GM18909 (cell line): ENCODE results near the gene SMYD3.

ENCODE experiments used
- ATAC-seq: cut with Tn5 transposase; IDR thresholded peaks from one replicate; pipeline ENCODE4 v1.9.1; 2021; ENCODE audit warnings: mild to moderate bottlenecking; ENCODE audit not compliant: unreplicated experiment, poor library complexity

The SMYD3 gene

DNA sequence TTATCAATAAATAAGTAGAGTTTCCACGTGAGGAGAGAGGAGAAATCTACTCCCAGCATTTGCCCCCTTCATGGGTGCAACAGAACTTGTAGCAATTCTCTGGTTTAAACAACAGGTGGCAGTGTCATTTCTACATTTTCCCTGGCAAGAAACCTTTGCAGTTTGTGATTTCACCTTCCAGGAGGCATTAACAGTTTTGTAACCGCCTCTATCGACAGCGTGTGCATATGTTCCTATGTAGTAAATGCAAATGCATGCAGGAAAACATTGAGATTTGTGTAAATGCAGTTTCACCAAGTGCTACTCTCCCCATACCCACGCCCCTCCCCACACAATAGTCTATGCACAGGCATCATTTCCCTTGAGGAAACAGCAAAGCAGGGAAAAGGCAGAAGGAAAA lies 494.7 kb downstream of the SMYD3 start:
- no peak for ATAC-seq

DNA sequence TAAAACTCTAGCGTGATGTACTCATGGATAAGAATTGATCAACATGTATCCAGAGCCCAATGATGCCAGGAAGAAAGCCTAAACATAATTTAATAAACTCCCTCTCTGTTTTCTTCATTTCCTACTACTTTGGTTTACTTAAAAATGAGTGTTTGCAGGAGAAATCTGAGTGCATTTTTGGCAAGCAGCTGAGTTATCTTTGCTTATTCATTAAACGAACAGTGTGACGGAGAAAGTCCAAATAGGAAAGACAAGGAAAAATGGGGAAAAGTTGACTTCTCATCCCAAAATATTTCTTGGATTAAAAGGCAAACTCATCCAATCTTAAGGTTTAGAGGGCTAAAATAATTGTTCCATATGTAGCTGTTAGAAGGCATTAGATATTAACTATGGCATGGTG lies 496.7 kb downstream of the SMYD3 start:
- ATAC-seq, result no peak

DNA sequence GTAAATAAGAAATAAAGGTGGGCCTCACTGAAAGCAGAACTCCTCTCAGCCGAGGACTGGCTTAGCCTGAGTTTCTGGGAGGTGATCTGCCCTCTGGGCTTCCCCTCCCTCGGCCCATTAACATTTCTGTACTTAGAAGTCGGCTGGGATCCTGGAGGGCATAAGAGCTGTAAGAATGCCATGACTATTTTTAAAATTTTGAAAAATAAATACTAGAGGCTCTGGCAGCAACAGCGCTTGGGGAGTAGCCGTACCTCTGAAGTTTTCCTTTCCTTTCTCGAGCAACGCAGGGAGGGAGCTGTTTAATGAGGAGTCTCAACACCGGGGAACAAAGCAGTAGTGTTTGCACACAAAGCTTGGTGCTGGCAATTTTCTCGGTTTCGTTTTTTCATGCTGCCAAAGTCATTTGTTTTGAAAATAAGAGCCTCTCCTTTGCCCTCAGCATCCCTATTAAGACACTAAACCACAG lies 498.7 kb downstream of the SMYD3 start:
- no peak for ATAC-seq

DNA sequence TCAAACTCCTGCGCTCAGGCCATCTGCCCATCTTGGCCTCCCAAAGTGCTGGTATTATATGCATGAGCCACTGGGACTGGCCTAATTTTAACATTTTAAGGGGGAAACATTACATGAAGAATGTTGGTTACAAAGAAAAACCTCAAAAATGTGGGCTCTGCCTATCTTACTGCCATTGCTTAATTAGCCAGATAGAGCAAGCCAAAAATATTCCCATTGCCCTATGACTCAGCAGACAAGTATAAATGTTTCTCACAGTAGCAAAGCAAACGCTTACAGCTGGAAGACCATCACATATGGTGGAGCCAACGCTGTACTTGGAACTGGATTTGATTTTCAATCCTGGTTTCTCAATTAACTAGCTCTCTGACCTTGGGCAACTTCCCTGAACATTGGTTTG lies 502.0 kb downstream of the SMYD3 start:
- no peak for ATAC-seq

DNA sequence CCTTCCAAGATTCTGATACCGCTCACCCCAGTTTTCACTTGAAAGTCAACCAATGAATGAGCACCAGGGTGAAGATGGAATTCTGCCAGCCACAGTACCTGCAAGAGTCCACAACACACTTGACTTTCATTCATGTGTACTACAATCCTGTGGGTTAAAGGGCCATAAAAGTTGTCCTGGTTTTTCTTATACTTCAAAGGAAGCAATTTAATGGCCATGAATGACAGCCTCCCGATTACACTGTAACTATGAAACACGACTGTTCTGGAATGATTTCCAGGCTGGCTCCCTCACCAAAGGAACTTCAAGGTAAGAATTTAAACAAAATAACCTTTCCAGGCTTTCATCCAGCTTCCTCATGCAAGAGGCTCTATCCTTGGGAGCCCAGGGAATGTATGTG lies 502.8 kb downstream of the SMYD3 start:
- no peak for ATAC-seq

DNA sequence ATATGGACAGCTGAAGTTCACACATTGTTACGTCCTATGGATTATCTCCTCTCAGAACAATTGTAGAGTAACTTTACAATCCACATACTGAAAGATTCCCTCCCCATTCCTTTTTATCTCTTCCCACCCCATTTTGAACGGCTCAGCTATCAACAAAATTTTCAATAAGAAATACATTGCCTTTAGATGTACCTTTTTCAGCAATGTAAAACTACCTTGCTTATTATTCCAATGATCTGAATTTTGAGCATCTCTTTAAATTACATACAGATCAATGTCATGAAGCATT lies 503.7 kb downstream of the SMYD3 start:
- no peak for ATAC-seq

DNA sequence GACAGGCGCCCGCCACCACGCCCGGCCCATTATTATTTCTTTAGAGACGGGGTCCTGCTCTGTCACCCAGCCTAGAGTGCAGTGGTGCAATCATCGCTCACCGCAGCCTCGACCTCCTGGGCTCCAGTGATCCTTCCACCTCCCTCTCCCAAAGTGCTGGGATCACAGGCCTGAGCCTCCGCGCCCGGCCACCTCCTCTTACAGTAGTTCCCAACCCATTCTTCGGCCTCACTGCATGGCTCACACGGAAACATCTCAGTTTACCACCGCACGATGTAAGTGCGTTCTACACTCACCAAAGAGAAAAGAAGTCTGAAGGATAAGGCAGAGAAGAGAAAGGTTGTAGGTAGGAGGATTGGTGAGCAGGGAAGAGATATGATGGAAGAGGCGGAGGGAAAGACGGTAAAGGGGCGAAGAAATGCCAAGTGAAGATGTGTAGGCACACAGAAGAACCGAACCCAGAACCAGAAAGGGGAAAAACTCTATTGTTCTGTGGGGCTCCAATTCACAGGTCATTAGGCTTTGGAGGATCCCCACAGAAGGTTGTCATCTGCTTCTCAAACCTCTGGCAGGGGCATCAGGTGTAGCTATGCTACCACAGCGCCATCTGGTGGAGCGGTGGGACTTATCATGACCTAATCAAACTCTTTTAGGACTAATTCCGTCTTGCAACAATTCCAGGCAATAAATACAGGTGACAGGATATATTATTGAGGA lies 504.2 kb downstream of the SMYD3 start:
- ATAC-seq, result peak; percentile 79

DNA sequence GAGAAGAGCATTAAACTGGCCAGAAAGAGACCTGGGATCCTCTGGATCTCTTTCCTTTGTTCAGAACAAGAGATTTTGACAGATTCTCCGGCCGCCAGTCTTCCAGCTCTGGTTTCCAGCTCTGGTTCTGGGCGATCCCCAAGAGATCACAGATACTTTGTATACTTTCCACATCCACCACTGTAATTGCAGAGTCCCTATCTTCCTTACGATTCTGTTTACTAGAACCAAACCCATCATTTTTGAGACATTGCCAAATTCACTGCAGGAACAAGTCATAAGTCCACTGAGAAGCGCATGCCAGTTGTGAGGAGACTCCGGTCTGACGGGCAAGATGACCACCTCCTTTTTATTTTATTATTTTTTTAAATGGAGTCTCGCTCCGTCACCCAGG lies 505.2 kb downstream of the SMYD3 start:
- ATAC-seq, result no peak

DNA sequence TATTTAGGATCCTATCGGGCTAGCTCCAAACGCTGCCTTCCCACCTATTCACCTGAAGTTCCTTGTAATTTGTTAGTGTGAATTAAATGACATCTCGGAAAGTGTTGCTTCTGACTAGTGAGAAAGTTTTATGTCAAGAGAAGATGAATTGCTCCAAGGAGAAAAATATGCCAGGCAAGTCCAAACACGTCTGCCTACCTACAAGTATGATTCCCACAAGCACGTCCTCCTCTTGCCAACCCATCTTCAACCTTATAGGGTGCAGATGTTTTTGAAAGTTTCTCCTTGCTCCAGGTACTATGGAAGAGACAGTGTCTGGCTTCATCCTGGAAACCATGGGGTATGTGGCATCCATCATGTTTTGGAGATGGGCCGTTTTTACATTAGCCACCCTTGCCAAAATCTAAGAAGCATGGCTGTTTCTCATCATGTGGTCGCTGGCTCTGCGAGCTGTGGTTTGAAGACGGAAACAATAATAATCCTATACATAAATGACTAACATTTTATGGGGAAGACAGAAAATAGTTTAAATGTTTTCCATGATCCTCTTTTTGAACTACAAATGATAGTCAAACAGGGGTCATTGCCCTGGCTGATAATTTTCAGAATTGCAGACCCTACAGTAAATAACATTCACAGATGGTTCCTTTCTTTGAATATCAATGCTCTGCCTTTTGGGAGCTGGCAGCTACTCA lies 505.8 kb downstream of the SMYD3 start:
- ATAC-seq, result no peak

DNA sequence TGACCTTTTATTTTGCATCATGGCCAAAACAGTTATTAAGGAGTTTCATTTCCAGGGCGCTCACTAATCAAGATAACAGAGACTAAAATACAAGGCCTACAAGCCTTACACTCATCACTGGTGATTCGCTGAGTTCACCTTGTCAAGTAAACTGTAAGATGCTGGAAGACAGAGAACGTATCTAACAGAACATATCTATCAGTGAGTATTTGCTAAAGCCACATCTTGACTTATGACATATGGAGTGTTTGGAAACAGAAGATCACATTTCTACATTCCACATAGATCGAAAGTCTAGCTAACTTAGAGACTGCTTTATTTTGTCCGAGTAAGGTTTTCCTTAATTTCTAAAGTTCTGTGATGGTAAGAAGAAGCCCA lies 506.5 kb downstream of the SMYD3 start:
- no peak for ATAC-seq

DNA sequence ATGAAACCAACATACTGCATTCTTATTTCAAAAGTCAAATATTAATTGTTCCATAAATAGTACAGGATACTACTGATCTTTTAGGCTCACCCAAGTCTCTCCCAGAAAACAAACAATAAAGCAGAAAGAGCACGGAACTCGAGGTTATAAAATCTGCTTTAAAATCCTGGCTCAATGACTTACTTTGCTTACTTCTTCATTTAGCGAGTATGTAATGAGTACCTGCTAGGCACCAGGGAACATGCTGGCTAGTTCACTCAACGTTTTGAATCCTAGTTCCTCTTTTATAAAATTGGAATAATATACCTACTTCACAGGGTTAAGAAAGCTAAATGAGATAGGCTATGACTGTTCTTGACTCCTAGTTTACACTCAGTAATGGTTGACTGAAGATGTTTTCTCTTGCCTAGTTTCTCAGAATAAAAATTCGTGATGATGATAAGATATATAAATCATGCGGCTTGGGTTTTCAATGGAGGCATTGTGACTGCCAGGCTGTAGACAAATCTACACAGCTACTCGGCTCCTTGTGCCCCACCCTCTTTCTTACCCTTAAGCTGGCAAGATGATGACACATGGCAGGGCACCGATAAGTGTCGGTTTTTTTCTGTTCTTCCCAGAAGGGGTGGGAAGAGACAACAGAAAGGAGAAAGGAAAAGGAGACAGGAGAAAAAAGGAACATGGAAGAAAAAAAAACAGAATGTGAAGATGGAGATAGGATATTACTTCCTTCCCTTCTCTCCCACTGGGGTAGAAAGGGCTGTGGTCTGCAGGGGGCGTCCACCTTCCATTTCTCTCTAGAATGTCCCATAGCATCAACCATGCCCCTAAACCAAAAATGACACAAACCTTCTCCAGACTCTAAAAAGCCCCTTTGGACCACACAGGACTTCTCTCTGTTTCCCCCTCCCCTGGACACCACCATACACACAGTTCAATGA lies 507.1 kb downstream of the SMYD3 start:
- ATAC-seq, result peak; percentile 68

DNA sequence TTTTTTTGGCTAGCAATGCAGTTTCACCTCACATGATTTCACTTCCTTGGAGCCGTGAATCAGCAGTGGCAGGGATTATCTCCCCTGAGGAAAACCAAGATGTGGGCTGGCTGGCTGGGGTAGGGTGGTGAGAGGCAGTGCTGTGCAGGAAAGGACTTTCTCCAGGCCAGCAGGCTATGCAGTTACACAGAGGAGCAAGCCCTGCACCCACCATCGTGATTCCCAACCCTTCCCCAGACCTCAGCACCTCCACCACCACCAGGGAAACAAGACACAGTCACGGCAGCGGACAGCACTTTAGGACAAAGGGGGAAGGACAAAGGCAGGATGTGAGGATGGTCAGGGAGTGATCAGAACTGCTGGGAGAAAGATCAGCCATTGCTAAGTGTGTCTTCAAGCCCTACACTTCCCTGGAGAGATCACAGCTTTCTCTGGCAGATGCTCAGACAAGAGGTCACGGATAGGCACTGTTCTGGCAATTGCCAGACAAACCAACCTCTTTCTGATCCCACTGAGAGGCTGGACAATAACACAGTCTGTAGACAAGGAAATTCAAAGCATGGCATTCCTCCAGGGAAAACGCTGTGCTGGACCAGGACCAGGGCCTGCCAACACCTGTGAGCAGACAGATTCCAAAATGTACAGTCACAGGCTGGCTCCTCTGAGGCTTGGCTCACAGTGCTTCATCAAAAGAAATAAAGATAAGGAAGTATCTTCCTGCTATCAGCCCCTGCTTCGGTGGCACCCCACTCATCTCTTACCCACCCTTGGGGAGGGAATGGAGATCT lies 509.4 kb downstream of the SMYD3 start:
- no peak for ATAC-seq

DNA sequence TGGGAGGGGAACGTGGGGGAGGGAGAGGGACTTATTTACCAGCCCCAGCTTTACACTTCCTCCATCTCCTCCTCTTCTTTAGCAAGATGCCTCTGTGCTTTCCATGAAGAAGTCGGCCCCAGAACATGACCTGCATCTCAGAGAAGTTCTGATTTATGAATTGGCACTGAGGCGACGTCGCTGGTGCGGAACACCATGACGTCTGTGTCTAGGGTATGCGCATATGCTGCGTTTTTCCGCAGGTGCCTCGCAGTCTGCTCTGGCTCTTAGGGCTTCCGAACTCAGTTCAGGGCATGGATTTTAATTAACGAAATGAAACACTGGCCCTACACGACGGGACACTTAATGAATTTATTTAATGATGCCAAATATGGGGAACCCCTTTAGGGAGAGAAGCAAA lies 510.3 kb downstream of the SMYD3 start:
- ATAC-seq, result no peak

DNA sequence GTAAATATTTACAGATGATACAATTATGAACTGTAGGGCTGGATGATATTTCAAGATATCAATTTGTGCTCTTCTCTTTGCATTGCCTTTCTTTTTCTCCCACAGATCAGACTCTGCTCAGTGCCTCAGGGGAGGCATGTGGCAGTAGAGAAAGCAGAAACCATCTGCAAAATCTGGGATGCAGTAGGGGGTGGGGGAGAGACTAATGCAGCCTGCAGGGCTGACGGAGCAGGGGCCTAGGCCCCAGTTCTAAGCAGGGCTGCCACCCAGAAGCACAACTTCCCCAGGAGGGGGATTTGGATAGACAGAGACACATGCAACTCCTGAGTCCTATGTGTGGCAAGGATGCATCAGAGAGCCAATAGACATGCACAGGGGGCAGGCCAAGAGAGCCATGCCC lies 511.6 kb downstream of the SMYD3 start:
- ATAC-seq, result no peak

DNA sequence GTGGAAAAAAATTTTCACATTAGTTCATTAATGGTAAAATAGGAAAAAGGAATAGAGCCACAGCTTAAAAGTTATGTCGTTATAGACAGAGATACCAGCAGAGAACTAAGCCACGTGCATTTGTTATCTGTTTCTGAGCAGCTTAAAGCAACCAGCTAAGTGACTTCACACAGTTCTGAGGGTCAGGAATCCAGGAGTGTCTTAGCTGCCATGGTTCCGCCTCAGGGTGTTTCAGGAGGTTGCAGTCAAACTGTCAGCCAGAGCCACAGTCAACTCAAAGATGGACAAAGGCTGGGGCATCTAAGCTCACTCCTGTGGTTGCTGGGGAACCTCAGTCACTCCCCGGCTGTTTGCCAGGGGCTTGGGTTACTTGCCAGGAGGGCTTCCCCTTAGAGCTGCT lies 515.8 kb downstream of the SMYD3 start:
- no peak for ATAC-seq

DNA sequence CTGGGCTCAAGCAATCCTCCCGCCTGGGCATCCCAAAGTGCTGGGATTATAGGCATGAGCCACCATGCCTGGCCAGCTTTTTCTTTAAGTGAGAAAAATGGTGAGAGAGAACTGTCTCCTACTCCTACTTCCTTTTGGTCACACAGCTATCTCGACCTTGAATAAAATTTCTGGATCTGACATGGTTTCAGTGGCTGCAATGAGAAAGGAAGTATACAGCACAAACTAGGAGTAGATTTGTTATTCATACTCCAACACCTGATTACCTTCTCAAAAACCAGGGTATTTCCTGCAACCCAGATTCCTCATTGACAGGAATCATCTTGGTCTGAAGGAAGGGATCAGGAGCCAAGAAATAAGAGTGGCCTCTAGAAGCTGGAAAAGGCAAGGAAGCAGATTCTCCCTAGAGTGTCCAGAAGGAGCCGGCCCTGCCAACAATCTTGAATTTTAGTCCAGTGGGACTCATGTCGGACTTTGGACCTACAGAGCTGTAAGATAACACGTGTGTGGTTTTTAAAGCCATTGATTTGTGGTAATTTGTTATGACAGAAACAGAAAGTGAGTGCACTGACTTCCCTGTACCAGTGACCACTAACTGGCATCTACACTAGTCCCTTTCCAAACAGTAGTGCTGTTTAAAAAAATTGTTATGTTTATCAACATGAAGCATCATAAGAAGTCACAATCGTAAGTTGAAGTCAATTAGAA lies 516.6 kb downstream of the SMYD3 start:
- ATAC-seq, result peak; percentile 80

DNA sequence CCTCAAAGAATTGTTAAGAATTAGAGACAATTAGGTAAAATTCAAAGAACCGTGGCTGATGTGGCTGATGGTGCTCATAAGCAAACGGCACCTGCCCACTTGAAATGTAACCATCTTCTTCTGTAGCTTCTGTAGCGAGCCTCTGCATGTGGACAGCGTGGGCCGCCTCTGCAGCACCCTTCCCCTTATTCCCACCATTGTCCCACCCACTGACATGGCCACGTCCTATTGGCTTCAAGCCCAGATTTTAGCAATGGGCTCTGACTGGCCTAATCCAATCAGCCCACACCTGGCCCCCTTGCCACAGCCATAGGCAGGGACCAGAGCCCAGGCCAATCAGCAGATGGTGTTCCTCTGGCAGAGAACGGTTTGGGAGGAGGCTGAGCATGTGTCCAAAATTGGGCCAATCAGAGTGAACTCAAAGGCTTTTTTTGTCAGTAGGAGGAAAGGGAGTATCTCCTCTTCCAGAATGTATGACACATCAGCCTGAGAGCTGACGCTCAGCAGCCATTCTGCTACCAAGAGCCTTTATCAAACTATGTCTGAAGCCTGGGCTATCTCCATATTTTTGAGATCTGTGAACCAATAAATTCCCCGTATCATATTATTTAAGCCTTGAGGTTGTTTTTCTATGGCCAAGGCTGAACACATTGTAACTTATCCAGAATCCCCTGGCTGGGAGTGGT lies 518.5 kb downstream of the SMYD3 start:
- no peak for ATAC-seq

DNA sequence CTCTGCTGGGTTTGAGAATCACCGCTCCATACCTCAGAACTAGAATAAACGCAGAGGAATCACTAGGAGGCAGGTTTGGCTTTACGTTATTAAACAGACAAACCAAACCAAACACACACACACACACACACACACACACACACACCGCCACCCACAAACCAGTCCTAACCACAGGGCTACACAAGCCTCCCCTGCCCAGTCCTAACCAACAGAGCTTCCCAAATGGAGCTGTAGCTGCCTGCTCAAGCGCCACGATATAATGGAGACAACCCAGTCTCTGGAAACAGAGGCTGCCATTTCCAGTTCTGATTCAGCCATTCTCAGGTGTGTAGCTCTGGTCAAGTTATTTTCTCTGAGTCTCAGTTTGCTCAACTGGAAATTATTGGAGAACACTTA lies 519.1 kb downstream of the SMYD3 start:
- no peak for ATAC-seq

DNA sequence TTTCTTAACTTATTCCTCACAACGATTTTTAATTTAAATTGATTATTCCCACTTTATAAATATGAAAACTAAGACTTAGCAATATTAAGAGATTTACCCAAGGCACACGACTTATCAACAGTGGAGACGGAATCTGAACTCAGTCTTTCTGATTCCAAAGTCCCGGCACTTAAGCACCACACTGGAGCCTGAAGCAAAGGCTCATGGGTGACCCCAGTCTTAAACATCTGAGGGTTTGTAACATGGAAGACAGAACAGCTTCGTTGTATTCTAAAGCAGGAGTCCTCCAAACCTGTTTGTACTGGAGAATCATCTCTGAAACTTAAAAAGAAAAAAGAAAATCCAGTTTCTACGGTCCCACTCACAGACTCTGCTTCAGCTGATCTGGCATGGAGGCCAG lies 519.5 kb downstream of the SMYD3 start:
- ATAC-seq, result no peak
